GM18511 (cell line): Measurements from ENCODE around the gene ARHGAP6.
"Not testable (repeated sequence)": the region's sequence is repeated elsewhere in the genome, so short reads cannot be mapped to it uniquely, and the experiment has no call there.

ENCODE experiments used
- ATAC-seq: cut with Tn5 transposase; IDR thresholded peaks from one replicate; pipeline ENCODE4 v1.9.1; 2021; ENCODE audit warnings: mild to moderate bottlenecking, moderate library complexity; ENCODE audit not compliant: unreplicated experiment

The ARHGAP6 gene

DNA sequence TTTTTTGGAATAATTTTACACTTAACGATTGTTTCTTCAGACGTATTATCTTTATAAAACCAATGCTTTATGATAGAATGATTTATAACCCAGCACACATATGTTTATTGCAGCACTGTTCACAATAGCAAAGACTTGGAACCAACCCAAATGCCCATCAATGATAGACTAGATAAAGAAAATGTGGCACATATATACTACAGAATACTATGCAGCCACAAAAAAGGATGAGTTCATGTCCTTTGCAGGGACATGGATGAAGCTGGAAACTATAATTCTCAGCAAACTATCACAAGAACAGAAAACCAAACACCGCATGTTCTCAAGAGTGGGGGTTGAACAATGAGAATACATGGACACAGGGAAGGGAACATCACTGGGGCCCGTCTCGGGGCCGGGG, 542.6 kb downstream of the ARHGAP6 start:
- not testable (repeated sequence) for ATAC-seq

- ATAC-seq, result no peak
Observed at GRCh38 chrX:11119313-11119943, 546.3 kb downstream of the ARHGAP6 start.

GRCh38 chrX:11117745-11118144, 548.0 kb downstream of the ARHGAP6 start:
- ATAC-seq, result no peak

DNA sequence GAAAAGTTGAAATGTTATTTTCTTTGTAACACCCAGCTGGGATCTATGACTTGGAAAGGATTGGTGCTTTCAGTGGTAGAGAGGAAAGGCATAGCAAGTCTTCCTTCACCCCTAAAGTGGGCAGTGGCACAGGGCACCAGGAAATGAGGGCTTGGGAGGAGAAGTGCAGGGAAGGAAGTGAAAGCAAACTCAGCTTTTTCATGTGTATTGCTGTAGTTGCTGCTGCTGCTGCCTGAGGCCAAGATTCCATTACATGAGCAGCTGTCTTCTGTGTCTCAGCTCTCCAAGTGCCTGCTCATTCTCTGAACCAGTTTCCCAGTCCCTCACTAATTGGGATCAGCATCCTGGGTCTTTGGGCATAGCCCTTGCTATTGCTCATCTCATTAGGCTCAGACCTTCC, 552.0 kb downstream of the ARHGAP6 start:
- ATAC-seq, result peak; percentile 30

DNA sequence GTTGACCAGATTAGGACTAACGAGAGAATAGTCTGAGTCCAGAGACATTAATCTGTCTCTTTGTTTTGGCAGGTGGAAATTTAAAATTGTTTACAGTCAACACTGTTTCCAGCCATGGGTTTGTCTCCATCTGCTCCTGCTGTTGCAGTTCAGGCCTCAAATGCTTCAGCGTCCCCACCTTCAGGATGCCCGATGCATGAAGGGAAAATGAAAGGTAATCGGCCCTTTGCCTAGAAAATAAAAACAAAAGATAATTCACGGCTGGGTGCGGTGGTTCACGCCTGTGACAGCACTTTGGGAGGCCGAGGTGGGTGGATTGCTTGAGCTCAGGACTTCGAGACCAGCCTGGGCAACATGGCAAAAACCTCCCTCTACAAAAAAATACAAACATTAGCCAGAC, 553.8 kb downstream of the ARHGAP6 start:
- no peak for ATAC-seq

DNA sequence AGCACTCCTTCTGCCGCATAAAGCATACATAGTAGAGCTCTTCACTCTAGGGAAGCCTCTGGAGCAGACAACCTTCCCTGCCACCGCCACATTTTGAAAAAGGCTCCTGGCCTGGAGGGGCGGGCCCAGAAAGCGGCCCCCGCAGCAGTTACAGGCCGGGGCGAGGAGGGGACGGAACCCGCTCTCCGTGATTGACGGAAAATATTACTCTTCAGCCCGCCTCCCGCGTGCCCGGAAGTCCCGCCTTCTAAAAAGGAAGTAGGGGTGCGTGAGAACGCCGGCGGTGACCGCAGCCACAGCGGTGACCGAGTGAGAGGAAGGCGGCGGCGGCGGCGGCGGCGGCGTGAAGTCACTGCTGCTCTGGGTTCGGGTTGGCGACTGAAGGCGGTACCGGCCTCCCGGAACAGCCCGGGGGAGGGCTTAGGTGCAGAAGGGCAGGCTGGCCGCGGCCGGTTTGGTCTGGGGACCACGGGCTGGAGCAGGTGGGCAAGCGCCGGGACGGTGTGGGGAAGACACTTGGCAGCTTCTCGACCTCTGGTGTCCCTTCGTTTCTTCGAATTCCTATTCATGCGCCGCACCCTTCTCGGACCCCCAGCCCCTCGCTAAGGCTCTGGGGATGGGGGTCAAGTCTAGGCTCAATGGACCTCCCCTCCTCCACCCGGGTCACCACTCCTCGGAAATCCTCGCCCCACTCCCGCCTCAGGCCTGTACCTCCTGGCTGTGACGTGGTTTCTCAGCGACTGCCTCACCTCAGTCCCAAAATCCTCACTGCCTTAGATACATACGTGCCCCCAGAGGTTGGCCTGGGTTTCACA, 554.5 kb downstream of the ARHGAP6 start, which contains the start of gene HCCS:
Gene HCCS (plus strand): TSS at position 296 of the 815 bp plus-strand sequence. CDS start 729 bp downstream, outside the sequence.
- ATAC-seq, result peak; percentile 89

DNA sequence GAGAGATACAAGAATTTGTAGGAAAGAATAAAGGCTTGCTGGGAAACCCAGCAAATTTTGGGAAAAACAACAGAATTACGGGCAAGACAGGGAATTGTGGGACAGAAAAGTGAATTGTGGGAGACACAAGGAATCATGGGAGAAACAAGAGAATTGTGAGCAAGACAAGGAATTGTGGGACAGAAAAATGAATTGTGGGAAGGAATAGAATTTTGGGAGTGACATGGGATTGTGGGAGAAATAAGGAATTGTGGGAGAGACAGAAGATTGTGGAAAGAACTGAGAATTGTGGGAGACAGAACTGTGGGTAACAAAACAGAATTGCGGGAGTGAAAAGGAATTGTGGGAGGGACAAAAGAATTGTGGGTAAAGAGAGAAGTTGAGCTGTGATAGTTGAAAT, 555.8 kb downstream of the ARHGAP6 start:
- ATAC-seq, result no peak

- no peak for ATAC-seq
Observed at GRCh38 chrX:11108253-11108941, 557.3 kb downstream of the ARHGAP6 start.

DNA sequence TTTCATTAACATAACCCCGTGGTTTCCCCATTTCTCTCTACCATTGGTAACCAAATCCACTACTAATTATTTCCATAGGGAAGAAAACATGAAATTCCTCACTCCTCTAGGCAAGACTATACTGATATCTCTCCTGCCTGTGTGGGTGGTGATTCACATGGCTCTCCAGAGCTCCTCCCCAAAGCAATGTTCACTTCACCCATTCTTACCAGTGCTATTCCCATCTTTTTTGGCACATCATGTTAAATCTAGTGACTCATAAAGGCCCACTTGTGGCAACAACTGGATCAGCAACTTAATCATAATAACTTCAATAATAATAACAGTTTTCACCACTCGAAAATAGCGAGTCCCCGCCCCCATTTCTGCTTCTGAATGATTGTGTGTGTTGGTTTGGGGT, 560.6 kb downstream of the ARHGAP6 start:
- ATAC-seq, result no peak

GRCh38 chrX:11103751-11104150, 562.0 kb downstream of the ARHGAP6 start:
- no peak for ATAC-seq

DNA sequence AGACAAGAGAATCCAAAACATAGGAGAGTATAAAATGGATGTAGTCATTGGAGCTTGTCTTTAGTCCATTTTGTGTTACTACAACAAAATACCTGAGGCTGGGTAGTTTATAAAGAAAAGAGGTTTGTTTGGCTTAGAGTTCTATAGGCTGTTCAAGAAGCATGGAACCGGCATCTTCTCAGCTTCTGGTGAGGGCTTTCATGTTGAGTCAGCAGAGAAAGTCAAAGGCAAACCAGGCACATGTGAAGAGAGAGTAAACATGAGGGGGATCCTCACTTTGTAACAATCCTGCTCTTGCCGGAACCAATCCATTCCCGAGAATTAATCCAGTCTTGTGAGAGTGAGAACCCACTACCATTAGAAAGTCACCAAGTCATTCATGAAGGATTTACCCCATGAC, 562.7 kb downstream of the ARHGAP6 start:
- ATAC-seq, result peak; percentile 80

DNA sequence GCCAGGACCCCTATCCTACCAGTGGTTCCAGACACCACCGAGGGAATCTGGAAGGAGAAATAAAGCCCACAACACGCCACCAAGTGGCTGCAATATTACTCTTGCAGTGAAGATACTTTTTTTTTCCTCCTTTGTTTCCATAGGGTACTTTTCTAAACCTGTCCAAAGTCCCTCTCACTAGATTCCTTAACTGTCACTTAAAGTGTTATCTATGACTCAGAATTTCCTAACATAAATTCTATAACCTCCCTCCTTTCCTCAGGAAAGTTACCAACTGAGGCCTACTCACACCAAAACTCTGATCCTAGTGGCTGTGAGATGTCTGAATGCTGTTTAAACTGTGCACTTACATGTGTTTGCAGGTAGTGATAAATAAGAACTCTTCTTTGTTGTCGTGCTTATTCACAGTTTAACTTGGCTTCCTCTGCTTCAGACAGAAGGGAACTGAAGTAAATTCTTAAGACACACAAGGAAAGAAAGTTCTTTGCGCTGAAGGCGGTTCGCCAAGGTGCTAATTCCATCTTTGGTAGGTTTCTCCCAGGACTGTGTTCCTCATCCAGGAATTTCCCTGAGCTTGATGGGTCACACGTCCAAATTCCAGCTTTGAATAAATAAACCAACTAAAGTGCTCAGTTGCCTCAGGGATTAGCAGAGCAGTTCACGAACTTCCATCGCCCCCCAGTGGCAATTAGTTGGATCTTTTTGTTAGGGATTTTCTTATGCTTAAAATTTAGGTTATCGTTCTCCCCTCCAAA, 565.3 kb downstream of the ARHGAP6 start:
- ATAC-seq, result no peak

DNA sequence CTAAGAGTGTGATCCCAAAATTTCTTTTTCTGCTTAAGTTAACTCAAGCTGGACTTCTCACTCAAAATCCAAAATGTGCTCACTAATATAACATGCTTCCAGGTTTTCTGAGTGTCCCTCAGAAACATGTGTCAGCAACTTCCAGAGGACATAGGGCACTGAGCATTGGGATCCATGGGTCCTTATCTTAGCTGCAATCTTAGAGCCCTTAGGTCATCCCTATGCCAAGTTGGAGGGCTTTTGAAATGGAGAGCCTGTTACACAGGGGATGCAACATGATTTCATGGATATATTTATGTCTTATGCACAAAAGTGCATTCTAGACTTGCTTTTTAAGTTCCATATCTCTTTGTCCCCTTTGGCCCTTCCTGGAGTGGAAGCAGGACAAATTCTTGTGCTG, 566.3 kb downstream of the ARHGAP6 start:
- ATAC-seq, result no peak

GRCh38 chrX:11097933-11098332, 567.8 kb downstream of the ARHGAP6 start:
- no peak for ATAC-seq

DNA sequence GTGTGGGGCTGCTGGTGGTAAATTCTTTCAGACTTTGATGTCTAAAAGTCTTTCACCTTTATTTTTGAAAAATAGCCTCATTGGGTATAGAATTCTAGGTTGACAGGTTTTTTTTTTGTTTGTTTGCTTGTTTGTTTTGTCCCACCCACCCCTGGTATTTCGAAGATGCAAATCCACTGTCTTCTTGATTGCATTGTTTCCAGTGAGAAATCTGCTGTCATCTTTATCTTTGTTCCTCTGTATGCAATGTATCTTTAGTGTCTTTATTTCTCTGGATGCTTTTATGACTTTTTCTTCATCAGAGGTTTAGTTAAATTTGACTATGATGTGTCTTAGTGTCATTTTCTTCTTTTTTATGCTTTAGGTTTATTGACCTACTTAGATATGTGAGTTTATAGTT, 575.9 kb downstream of the ARHGAP6 start:
- no peak for ATAC-seq
